HuH-7.5 (cell line): ENCODE measurements around the gene RAB40B.
"Not testable (repeated sequence)": the region's sequence is repeated elsewhere in the genome, so short reads cannot be mapped to it uniquely, and the experiment has no call there.

ENCODE experiments used
- DNase-seq: peaks from one replicate; pipeline ENCODE4 v3.0.0; 2011; ENCODE audit warnings: low spot score

RAB40B gene

GRCh38 chr17:82667668-82668000 is 30.9 kb downstream of the RAB40B start:
- no peak for DNase-seq

- DNase-seq = no peak
These were observed 31.4 kb downstream of the RAB40B start for GRCh38 chr17:82666931-82667667.

- DNase-seq = no peak
These were observed 32.6 kb downstream of the RAB40B start for GRCh38 chr17:82665891-82666290.

- no peak for DNase-seq
These were observed 33.3 kb downstream of the RAB40B start for GRCh38 chr17:82665217-82665616.

DNA sequence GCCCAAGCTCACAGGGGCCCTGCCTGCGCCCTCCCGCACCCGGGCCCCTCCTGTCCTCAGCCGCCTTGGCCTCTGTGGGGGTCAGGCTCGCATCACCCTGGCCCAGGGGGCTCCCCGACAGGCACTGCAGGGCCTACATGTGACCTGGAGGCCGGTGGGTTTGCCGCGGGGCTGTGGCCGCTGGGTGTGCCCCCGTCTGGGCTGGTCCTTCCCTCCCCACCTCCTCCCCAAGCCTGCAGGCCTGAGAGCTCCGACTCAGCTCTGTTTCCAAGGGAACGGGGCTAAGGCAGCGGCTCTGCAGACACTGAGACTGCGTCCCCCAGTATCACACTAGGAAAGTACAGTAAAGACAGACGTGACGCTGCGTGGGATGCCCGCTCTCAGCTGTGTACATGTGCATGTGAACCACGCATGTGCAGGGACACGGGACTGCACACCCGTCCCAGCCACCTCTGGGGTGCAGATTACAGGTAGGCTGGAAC is 33.8 kb downstream of the RAB40B start:
- DNase-seq = no peak

DNA sequence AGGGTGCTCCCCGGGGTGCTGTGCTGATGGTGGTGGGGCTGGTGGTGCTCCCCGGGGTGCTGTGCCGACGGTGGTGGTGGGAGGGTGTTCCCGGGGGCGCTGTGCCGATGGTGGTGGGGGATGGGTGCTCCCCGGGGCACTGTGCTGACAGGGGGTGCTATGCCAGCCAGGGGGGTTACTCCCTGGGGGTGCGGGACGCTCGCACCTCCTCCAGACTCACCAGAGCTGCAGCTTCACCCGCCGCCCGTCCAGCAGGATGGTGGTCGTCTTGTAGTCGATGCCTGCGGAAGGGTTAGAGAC is 34.3 kb downstream of the RAB40B start:
- DNase-seq = no peak

- DNase-seq = no peak
These were observed 34.9 kb downstream of the RAB40B start for GRCh38 chr17:82663381-82664275.

DNA sequence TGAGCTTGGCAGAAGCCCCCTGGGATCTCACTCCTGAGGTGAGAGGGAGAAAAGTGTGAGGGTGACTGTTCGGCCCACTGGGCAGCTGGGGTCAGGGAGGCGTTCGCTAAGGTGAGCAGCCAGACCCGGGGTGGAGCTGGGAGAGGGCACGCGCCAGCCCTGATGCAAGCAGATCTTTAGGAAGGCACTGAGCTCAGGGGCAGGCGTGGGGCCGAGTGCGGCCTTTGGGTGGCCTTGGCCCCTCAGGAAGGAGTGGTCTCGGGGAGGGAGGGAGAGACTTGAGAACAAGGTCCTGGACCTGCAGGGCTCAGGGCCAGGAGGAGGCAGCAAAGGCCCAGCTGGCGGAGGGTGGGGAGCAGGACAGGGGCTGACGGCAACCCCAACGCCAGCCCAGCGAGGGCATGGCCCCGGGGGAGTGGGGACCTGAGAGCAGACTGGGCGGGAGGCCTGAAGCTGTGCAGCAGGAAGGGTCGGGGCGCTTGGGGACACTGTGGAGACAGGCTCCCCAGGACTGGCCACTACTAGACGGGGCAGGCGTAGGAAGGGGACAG is 35.7 kb downstream of the RAB40B start:
- no peak for DNase-seq

DNA sequence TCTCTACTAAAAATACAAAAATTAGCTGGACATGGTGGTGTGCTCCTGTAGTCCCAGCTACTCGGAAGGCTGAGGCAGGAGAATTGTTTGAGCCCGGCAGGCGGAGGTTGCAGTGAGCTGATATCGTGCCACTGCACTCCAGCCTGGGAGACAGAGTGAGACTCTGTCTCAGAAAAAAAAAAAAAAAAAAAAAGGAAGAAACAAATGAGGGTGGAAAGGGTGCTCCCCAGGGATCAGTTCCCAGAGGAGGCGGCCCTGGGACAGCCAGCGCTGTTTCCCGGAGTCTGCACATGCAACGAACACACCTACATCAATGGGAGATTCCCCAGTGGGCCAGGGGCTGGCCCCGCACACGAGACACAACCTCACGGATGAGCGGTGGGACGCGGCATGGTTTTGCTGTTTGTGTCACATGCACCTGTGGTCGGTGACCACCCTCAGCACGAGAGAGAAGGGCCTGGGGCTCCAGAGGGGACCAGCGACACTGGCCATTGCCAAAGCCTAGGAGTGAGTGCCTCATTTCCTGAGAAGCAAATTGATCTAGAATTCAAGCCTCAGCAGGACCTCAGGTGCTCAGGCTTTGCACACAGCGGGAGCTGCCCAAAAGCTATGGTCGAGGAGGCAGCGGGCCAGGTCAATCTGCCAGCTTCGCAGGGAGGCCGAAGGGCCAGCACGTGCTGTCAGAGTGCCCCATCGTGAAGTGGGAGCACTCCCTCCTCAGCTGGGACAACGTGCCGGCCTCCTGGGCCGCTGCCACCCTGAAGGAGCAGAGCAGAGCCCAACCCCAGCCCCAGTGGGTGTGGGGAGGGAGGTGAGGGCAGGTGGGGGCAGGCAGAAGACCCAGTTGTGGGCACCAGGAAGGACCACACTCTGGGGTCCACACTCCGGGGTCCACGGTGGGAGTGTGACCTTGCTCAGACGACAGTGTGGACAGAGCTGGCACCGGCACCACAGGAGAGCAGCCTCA is 36.5 kb downstream of the RAB40B start:
- no peak for DNase-seq

DNA sequence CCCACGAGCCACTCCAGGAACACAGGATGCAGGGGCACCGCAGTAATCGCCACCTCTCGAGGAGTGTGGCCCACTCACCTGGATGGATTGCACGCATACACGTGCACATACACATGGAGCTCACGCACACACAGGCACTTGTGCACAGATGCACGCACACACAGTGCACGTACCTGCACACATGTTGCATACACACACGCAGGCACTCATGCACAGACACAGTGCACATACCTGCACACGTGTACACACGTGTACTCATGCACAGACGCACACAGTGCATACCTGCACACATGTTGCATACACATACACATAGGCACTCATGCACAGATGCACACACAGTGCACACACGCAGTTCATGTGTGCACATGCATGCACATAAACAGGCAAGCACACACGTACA is 38.6 kb downstream of the RAB40B start:
- no peak for DNase-seq

DNA sequence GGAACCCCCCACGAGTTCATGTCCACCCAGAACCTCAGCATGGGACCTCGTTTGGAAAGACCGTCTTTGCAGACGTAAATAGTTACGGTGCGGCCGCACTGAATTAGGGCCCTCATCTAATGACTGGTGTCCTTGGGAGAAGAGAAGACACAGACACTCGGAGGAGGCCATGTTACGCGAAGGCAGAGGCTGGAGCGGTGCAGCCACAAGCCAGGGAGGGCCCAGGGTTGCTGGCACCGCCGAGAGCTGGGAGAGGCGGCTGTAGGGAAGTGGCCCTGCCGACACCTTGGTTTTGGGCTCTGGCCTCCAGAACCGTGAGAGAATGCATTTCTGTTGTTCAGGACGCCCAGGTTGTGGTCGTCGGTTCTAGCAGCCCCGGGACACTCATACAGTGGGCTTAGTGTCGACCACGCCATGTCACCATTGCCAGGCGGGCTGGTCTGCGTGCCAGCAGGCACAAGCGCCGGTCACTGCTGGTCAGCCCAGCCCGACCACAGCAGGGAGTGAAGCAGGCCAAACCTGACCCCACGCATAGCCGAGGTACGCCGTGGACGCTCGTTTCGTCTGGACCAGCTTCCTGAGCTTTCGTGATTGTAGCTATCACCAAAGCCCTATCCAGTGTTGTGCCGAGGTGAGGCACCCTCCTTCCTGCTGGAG is 39.6 kb downstream of the RAB40B start:
- DNase-seq = no peak

DNA sequence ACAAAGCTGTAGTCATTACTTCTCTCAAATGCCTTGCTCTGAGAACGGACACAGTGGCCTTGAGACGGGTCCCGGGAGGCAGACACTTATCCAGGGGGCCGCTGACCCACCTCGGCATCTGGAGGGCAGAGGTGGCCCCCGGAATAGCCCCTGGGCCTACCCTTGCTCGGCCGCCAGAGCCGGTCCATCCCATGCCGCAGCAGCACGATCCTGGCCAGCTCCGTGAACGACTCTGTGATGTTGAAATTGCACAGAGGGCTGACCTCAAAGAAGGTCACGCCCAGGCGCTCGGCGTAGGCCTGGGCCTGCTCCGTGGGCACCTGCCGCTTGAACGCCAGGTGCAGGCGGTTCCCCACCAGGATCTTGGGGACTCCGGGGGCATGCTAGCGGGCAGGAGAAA is 40.2 kb downstream of the RAB40B start:
- DNase-seq = no peak

- DNase-seq = no peak
These were observed 40.6 kb downstream of the RAB40B start for GRCh38 chr17:82657926-82658325.

DNA sequence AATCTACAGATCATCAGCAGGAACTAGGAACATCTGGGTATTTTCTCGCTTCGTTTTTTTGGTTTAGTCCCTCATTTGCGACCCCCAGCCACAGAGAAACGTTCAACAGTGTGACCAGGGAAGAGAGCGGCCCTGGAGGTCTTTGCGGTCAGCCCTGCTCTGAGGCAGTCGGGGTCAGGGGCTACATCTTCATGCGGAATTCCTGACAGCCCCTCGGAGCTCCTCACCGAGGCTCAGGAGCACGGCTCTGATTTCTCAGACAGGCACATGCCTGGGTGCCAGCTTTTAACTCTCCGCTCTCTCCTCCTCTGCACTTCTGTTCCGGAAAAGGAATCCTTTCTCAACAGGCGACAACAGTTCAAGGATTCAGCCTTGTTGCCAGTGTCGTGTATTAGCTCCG is 42.2 kb downstream of the RAB40B start:
- DNase-seq = no peak

GRCh38 chr17:82655523-82655922 is 43.0 kb downstream of the RAB40B start:
- no peak for DNase-seq

DNA sequence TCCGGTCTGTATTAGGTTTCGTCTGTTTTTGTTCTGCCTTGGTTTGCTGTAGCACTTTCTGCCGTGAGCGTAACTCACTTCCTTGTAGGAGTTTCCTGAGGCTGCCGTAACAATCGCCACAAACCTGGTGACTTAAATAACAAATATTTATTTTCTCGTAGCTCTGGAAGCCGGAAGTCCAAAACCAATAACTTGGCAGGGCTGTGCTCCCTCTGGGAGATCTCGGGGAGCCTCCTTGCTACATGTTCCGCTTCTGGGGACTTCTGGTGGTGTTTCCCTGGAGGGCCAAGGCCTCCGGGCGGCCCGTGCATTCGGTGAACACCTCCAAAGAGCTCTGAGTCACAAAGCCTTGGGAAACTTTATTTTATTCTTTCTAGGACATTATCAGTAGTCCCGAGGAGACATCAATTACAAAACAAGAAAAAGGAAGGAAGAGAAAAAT is 43.4 kb downstream of the RAB40B start:
- DNase-seq = no peak

- DNase-seq = not testable (repeated sequence)
These were observed 43.9 kb downstream of the RAB40B start for GRCh38 chr17:82654611-82655010.

- no peak for DNase-seq
These were observed 44.6 kb downstream of the RAB40B start for GRCh38 chr17:82653651-82654528.

- DNase-seq = no peak
These were observed 47.8 kb downstream of the RAB40B start for GRCh38 chr17:82650723-82651122.

DNA sequence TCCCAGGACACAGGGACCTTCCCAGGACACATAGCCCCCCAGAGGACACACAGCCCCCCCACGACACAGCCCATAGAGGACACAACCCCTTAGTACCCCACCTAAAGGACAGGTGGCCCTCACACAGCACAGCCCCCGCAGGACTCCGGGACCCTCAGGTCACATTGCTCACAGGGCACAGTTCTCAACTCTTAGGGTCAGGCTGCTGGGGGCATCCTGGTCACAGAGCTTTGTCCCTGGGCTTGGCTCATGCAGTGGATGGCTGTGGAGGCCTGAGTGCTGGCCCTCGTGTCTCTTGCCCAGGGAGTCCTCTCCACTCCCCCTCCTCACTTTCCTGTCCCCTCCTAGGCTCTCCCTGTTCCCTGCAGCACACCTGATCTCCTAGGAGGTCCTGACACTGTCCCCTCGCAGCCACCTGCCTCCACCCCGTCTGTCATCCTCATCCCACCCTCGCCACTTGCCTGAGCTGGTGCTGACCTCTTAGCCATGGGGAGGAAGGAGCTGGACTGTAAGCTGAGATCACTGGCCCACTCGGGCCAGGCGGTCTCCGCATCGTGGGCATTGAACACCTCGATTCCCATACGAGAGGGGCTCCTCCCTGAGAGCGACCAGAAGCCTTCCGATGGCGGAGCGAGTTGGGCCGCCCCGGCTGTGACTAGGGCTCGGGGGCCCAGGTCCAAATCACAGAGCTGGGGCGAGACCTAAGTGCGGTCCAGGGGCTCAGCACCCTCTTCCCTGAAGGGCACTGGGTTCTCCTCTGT is 48.8 kb downstream of the RAB40B start:
- no peak for DNase-seq
